GM21619 (cell line): ENCODE results near the gene AGPAT3.

Experiments
- ATAC-seq: cut with Tn5 transposase; IDR thresholded peaks from one replicate; pipeline ENCODE4 v1.9.1; 2021; ENCODE audit not compliant: unreplicated experiment

AGPAT3 gene

DNA sequence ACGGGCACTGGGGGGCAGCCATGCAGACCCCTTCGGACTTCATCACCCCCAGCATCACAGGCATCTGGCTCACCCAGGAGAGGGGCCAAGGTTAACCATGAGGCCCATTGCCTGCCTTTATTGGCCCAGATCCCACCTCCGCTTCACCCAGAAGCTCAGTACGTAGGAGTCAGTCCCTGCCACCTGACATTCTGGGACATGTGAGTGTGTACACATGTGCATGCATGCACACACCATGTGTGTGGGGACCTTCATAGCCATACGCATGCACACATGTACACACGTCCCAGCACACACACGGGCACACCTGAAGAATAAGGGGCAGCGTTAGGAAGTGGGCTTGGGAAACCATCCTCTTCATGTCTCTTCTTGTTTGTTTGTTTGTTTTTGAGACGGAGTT lies 123.0 kb downstream of the AGPAT3 start:
- ATAC-seq: no peak

DNA sequence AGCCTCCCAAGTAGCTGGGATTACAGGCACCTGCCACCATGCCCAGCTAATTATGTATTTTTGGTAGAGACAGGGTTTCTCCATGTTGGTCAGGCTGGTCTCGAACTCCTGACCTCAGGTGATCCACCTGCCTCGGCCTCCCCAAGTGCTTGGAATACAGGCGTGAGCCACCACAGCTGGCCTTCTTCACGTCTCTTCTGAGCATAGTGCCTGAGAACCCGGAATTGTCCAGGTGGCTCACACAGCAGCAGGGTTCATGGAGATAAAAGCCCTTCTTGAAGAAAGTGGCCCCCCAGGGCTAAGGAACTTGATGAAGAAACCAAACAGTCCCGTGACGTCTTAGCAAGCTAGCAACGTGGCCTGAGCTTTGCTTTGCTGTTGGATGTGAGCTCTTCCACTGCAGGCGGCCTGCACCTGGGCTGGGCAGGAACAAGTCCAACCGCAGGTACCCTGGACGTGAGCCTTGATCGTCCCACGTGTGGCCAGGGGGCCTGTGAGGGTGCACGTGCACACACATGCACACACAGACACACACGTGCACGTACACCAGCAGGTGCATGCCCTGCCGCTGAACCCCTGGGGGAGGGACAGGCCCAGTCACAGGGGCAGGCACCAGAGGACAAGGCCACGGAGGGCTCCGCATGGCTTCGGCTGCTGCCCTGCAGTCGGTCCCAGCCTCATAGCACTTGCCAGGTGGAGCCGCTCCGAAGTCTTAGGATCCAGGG lies 123.6 kb downstream of the AGPAT3 start:
- no peak for ATAC-seq

DNA sequence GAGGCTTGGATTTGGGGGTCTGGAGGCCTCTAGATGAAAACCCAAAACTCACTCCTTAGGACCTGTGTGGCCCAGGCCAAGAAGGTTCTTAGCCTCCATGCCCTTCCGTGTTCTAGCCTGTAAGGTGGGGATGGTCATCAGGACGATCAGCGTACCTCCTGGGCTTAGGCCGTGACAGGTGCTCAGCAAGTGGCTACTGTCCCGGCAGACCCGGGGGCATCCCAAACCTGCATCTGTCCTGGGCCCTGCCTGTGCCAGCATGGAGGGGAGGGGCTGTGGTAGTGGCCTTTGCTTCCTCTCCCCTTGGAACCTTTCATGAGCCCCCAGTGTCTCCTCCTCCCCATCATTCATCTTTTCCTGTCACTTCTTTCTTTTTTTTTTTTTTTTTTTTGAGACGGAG lies 124.4 kb downstream of the AGPAT3 start:
- no peak for ATAC-seq

- no peak for ATAC-seq
Observed at GRCh38 chr21:43991447-43991991, 126.5 kb downstream of the AGPAT3 start.

GRCh38 chr21:43992121-43992520 lies 127.1 kb downstream of the AGPAT3 start:
- ATAC-seq: no peak

DNA sequence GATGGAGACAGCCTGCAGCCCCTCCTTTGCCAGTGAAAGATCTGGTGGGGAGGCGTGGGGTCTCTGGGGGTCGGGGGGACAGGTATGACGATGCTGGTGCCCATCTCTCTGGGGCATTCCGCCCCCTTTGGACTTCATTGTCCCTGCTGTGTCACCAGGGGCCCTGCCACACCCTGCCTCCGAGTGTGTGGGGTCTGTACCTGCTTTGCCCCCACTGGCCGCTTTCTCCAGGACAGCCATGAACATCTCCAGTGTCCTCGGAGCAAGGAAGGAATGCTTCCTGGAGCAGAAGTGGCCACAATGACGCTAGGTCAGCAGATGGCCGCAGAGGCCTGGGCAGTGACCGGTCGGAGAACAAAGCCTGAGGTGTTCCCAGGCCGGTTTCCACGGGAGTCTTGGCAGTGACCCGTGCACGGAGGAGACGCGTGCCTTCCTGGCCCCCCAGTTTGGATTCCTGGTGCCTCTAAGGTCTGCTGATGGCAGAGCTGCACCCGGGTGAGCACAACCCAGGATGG lies 128.5 kb downstream of the AGPAT3 start:
- ATAC-seq: no peak

DNA sequence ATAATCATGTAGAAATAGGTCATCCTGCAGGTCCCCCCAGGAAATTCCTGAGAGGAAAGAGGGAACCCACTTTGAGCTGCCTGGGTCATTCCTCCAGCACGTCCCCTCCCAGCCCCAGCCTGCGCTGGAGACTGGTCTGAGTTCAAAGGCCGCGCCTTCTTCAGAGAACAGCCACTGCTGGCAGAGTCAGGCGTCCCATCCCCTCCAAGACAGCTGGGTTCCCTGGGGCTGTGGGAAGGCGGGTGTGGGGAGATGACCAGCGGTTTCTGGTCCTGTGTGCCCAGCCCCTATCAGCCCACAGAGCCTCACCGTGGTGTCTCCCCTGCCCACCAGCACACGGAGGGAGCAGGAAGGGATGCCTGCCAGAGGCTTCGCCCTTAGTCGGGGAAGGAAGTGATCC lies 129.1 kb downstream of the AGPAT3 start:
- no peak for ATAC-seq

DNA sequence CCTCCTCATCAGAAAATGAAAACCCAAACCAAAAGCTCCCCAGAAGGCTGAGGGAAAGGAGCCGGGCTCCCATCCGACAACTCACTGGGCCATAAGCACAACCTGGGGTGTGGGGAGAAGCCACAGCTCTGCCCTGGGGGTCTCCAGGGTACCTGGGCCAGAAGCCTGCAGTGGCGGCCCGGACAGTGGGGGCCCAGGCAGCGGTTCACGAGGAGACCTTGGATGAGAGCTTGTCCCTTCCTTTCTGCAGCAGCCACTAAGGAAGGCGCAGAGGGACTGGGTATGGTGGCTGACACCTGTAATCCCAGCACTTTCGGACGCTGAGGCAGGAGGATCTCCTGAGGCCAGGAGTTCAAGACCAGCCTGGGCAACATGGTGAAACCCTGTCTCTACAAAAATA lies 129.6 kb downstream of the AGPAT3 start:
- no peak for ATAC-seq

DNA sequence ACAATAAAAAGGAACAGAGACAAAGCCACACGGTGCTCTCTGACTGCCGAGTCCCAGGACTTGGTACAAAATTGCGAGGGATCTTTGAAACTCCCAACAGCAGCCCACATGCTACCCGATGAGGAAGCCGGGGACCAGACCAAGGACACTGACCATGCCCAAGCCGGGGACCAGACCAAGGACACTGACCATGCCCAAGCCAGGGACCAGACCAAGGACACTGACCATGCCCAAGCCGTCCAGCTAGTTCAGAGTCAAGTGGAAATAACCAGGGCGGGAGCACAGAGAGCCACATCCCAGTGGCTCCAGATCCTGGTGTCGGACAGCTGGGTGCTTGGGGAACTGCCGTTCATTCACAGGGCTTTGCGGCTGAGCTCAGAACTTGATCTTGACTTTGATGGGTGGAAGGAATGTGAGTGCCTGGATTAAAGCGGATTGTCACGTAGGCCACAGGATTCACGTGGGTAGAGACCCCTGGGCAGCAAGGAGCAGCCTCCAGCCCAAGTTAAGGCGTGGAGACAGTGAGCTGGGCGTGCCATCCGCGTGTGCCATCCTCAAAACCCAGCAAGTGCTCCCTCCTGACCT lies 130.6 kb downstream of the AGPAT3 start:
- no peak for ATAC-seq

- ATAC-seq: no peak
Observed at GRCh38 chr21:43997766-43998742, 133.0 kb downstream of the AGPAT3 start.

GRCh38 chr21:44000360-44000759 lies 135.3 kb downstream of the AGPAT3 start:
- no peak for ATAC-seq

DNA sequence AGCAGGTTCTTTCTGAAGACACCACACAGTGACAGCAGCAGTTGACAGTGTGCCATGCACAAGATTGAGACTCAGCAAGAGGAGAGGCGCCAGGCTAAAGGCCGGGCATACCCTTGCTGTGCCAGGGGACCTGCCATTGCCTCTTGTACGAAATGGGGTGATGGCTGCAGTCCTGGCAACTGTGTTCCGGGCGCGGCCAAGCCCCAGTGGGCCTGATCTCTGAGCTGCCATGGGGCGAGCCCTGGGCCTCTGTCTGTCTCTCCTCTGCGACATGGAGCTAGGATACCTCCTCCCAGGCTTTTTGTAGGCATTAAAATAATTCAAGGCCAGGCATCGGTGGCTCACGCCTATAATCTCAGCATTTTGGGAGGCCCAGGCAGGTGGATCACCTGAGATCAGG lies 137.5 kb downstream of the AGPAT3 start:
- ATAC-seq: no peak

DNA sequence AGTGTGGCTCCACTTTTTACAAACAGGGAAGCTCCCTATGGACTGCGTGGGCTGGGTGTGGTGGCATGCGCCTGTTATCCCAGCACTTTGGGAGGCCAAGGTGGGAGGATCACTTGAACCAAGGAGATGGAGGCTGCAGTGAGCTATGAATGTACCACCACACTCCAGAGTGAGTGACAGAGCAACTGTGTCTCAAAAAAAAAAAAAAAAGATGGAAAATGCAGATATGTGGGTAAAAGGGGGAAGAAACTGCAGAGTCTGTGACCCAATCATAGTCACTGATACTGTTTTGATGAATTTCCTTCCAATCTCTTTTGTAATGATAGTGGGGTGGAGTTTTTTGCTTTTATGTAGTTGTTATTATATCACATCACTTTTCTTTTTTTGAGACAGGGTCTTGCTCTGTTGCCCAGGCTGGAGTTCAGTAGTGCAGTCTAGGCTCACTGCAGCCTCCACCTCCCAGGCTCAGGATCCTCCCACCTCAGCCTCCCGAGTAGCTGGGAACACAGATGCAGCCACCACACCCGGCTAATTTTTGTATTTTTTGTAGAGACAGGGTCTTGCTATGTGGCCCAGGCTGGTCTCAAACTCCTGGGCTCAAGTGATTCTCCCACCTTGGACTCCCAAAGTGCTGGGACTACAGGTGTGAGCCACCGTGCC lies 138.4 kb downstream of the AGPAT3 start:
- no peak for ATAC-seq

GRCh38 chr21:44005071-44005470 lies 140.0 kb downstream of the AGPAT3 start:
- no peak for ATAC-seq

GRCh38 chr21:44005593-44005992 lies 140.6 kb downstream of the AGPAT3 start:
- no peak for ATAC-seq

GRCh38 chr21:44006017-44006619 lies 141.1 kb downstream of the AGPAT3 start:
- no peak for ATAC-seq

GRCh38 chr21:44006656-44007055 lies 141.6 kb downstream of the AGPAT3 start:
- no peak for ATAC-seq

GRCh38 chr21:44010429-44010828 lies 145.4 kb downstream of the AGPAT3 start:
- ATAC-seq: no peak

- ATAC-seq: no peak
Observed at GRCh38 chr21:44011123-44011522, 146.1 kb downstream of the AGPAT3 start.
